ENCODE data around the gene C6orf89.
A peak's percentile ranks its signal among the peaks of the same experiment; 100 is the strongest.

Gene C6orf89, protein sequence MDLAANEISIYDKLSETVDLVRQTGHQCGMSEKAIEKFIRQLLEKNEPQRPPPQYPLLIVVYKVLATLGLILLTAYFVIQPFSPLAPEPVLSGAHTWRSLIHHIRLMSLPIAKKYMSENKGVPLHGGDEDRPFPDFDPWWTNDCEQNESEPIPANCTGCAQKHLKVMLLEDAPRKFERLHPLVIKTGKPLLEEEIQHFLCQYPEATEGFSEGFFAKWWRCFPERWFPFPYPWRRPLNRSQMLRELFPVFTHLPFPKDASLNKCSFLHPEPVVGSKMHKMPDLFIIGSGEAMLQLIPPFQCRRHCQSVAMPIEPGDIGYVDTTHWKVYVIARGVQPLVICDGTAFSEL

DNA sequence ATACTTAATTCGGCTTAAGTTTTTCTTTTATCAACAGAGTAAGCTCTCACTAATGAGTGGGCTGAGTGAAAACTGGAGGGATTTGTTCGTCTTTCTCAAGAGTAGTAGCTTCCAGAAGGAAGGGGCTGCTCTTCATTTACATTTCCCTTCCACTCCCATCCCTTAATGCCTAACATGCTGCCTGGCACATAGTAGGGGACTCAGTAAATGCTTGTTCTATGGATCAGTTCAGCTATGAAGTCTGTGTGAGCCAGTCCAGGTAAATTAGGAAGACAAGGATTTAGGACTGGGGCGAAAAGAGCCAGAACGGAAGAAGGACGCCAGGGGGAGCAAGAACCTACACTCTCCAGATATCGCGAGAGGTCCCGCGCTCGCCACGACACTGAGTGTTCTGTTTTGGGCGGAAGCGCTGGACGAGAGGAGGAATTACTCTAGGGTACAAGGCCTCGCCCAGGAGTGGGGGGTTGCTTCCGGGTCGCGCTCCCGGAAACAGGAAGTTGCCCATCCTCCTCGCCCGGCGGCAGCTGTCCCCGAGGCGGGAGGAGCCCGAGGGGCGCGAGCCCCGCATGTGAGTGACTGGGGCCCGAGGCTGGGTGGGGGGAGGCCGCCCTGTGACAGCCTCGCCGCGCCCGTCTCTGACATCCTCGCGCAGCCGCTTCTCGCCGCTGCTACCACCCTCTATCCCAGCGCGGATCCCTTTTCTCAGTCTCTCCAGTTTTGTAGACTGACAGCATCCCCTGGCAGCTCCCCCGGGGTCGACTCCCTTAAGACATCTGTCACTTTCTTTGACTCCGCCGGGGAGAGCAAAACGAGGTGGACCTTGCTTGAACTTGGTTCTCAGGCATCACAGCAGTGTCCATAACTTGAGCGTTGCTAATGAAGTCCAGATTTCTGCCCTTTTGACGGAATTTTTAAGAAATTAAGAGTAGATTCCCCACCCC is at the start of gene C6orf89:
Gene C6orf89 (plus strand): TSS at position 492 of the 941 bp plus-strand sequence. CDS start 13,493 bp downstream, outside the sequence.
- TF ChIP-seq CTCF (IDR thresholded peaks at IDR 0.05): peak; percentile 77

DNA sequence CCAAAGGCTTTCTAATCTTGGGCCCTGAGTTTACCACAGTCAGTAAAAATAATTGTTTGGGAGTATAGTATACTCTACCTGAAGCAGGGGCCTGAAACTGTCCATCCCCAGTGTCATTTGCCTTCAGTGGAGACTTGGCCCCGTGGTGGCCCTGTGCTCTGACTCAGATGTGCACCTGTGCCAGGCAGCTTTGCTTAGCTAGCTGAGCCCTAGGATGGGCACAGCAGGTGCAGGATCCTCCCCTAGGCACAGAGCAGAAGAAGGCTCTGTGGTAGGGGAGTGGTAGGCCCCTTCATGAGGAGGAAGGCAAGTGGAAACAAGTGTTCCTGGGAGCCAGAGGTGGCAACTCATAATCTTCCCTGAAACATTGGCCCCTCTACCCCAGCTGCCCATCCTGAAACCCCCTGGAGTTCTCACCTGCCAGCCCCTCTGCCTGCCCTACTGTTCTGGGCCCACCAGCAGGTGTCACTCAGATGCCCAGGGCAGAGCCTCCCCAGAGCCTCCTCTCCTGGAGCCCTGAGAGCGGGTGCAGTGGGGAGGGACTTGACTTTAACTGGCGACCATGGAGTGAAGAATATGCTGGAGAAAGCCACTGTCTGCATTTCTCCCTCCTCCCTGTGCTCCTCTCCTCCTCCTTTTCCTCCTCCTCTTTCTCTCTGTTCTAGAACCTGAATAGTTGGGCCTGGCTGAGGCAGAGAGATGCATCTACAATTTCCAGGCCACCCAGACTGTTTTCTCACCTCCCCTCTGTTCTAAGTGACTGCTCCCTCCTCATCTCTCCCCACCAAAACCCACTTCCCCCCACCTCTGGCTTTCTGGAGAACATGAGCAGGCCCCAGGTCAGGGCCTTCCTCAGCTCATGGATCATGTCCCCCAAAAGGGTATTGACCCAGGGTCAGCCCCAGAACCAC is 49.4 kb upstream of the C6orf89 start:
- no peak for TF ChIP-seq CTCF (IDR thresholded peaks at IDR 0.05)

DNA sequence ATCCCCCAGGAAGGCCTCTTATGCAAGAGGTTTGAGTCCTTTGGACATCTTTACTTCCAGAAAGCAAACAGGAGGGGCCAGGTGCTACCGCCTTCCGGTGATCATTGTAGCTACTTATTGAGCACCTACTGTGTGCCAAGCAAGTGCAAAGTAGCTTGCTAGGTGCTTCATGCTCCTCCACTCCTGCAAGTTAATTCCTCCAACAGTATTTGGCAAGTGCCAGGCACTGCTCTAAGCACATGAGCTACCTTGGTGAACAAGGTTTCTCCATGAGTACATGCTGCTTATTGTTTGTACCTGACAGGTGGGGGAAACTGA is 48.8 kb upstream of the C6orf89 start:
- TF ChIP-seq CTCF (IDR thresholded peaks at IDR 0.05): no peak

GRCh38 chr6:36837686-36838085 is 48.1 kb upstream of the C6orf89 start:
- TF ChIP-seq CTCF (IDR thresholded peaks at IDR 0.05): no peak

DNA sequence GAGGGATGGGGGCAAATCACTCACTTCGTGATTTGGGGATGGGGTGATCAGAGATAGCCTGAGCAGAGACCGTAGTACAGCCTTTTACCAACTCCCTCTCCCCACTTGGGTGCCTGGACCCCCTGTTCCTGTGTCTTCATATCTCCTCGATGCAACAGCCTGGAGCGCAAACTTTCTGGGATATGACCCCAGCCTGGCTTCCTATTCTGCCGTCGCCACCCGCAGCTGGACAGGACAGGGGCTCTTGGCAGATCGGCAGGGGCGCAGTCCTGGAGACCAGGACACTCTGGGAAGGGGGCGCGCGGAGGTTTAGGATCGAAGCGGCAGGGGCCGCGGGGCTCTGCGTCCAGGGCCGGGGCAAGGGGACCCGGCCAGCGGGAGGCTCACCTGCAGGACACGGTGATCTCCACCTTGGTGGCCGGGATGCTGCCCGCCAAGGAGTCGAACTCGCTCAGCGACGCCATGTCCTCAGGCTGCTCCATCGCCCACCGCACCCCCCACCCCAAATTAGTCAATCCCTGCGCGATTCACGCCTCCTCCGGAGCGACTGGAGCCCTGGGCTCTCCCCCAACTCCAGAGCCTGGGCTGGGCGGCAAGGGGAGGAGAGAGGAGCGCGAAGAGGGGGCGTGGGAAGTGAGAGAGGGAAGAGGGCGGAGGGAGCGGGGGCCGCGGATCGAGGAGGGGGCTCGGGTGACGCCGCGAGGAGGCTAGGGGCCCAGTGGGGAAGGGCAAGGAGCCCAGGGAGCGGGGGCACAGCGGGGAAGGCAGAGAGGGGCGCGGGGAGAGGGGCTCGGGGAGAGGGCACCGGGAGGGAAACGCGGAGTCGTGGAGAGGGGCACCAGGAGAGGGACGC is 46.6 kb upstream of the C6orf89 start, which contains the start of gene CPNE5:
Gene CPNE5 (minus strand): TSS at position 549 of the 853 bp plus-strand sequence. CDS start 67 bp downstream, at position 482.
- TF ChIP-seq CTCF (IDR thresholded peaks at IDR 0.05): no peak

GRCh38 chr6:36839749-36840431 is 45.9 kb upstream of the C6orf89 start:
- 0 out of 2 replicates have a peak, but pooled peaks have one; percentile 6 for TF ChIP-seq CTCF (IDR thresholded peaks at IDR 0.05)

Measured in LNCAP (cell line).